GM21529 (cell line): Measurements from ENCODE around the gene AZU1.
"Not testable (repeated sequence)": the region's sequence is repeated elsewhere in the genome, so short reads cannot be mapped to it uniquely, and the experiment has no call there.

Source experiments
- ATAC-seq: cut with Tn5 transposase; IDR thresholded peaks from one replicate; pipeline ENCODE4 v1.9.1; 2021; ENCODE audit not compliant: unreplicated experiment

The AZU1 gene

GRCh38 chr19:807627-808422 lies 19.8 kb upstream of the AZU1 start:
- no peak for ATAC-seq

- no peak for ATAC-seq
Measured at GRCh38 chr19:808423-808775, 19.2 kb upstream of the AZU1 start.

- ATAC-seq = no peak
Measured at GRCh38 chr19:810077-810855, 17.4 kb upstream of the AZU1 start.

GRCh38 chr19:810883-811489 lies 16.7 kb upstream of the AZU1 start:
- ATAC-seq = no peak

- ATAC-seq = no peak
Measured at GRCh38 chr19:811506-812048, 16.1 kb upstream of the AZU1 start.

GRCh38 chr19:812049-812746 lies 15.4 kb upstream of the AZU1 start:
- no peak for ATAC-seq

- ATAC-seq = no peak
Measured at GRCh38 chr19:812747-813218, 14.9 kb upstream of the AZU1 start.

GRCh38 chr19:813219-814151 lies 14.2 kb upstream of the AZU1 start:
- ATAC-seq = no peak

- ATAC-seq = no peak
Measured at GRCh38 chr19:814152-815078, 13.2 kb upstream of the AZU1 start.

- ATAC-seq = no peak
Measured at GRCh38 chr19:815079-815774, 12.4 kb upstream of the AZU1 start.

- no peak for ATAC-seq
Measured at GRCh38 chr19:815775-816499, 11.7 kb upstream of the AZU1 start.

- ATAC-seq = no peak
Measured at GRCh38 chr19:816500-816857, 11.2 kb upstream of the AZU1 start.

GRCh38 chr19:820212-820611 lies 7.4 kb upstream of the AZU1 start:
- ATAC-seq = not testable (repeated sequence)

- ATAC-seq = no peak
Measured at GRCh38 chr19:821231-821824, 6.3 kb upstream of the AZU1 start.

- ATAC-seq = no peak
Measured at GRCh38 chr19:821825-822503, 5.7 kb upstream of the AZU1 start, which contains the start of gene PLPPR3. TSS of gene PLPPR3 (minus strand) at chr19:821955. CDS start at chr19:821559, 396 bp downstream.

- no peak for ATAC-seq
Measured at GRCh38 chr19:823565-824121, 4.0 kb upstream of the AZU1 start.
